Mesothelial cell of epicardium (in vitro differentiated cells): ENCODE measurements around the gene DUSP9. TPM values are rescaled to one million over a fixed set of nuclear protein-coding genes. Genes with fewer than 3 reads are reported as not detected.

Source experiments
- DNase-seq, 2 experiments: peaks; one replicate each; pipeline ENCODE4 v3.0.0; 2021; ENCODE audit warnings: low spot score in 2 of 2; ENCODE audit not compliant: unreplicated experiment in 2 of 2
- H3K27ac Mint-ChIP-seq: 2 replicates; pipeline ENCODE4 v1.8.0; 2021; ENCODE audit warnings: mixed read lengths
- H3K27me3 Mint-ChIP-seq: 2 replicates; pipeline ENCODE4 v1.8.0; 2021; ENCODE audit warnings: low read depth, mixed read lengths
- H3K36me3 Mint-ChIP-seq: 2 replicates; pipeline ENCODE4 v1.8.0; 2021; ENCODE audit warnings: mixed read lengths
- H3K4me1 Mint-ChIP-seq: 2 replicates; pipeline ENCODE4 v1.8.0; 2021; ENCODE audit warnings: mixed read lengths
- H3K4me3 Mint-ChIP-seq: 2 replicates; pipeline ENCODE4 v1.8.0; 2021; ENCODE audit warnings: mild to moderate bottlenecking, moderate library complexity, mixed read lengths
- H3K9me3 Mint-ChIP-seq: 2 replicates; pipeline ENCODE4 v1.8.0; 2021; ENCODE audit warnings: mixed read lengths
- CTCF ChIP-seq: fragments of 200-600 bp; sonication (generic); IDR thresholded peaks from one replicate; pipeline ENCODE4 v1.5.0; 2021; ENCODE audit warnings: antibody characterized with exemption; ENCODE audit not compliant: unreplicated experiment
- total RNA-seq: library from RNA; stranded (reverse); gene quantifications from 3 replicates; pipeline ENCODE4 v1.2.1, GENCODE V29; 2021

DUSP9 gene
- total RNA-seq, 1 donor from 2014 or later, result 3.7 TPM

- TF ChIP-seq CTCF, result no peak
- Mint-ChIP-seq H3K9me3 (peaks cover 6% of the 10 kb centered on the region), H3K36me3 (no peaks in the 10 kb centered on the region), H3K4me3 (no peak overlapping the region), H3K27me3 (peaks cover 23% of the 10 kb centered on the region), H3K27ac (no peak overlapping the region), H3K4me1 (peaks cover 19% of the 10 kb centered on the region)
- no peak for DNase-seq
These were observed 10.3 kb upstream of the DUSP9 start for GRCh38 chrX:153636716-153637115.

GRCh38 chrX:153637121-153638040 is 9.6 kb upstream of the DUSP9 start:
- Mint-ChIP-seq H3K9me3 (peaks cover 3% of the 10 kb centered on the region), H3K36me3 (no peaks in the 10 kb centered on the region), H3K27ac (no peak overlapping the region), H3K4me3 (no peak overlapping the region), H3K4me1 (peaks cover 19% of the 10 kb centered on the region), H3K27me3 (peaks cover 24% of the 10 kb centered on the region)
- DNase-seq, result no peak
- no peak for TF ChIP-seq CTCF

GRCh38 chrX:153638041-153638371 is 9.0 kb upstream of the DUSP9 start:
- peaks cover 29% of the 10 kb centered on the region for H3K27me3 Mint-ChIP-seq
- peaks cover 3% of the 10 kb centered on the region for H3K9me3 Mint-ChIP-seq
- TF ChIP-seq CTCF, result no peak
- no peak overlapping the region for H3K27ac Mint-ChIP-seq
- peaks cover 23% of the 10 kb centered on the region for H3K4me1 Mint-ChIP-seq
- no peak for DNase-seq
- no peak overlapping the region for H3K4me3 Mint-ChIP-seq
- no peaks in the 10 kb centered on the region for H3K36me3 Mint-ChIP-seq

GRCh38 chrX:153638436-153639176 is 8.4 kb upstream of the DUSP9 start:
- Mint-ChIP-seq H3K4me3 (no peak overlapping the region), H3K36me3 (no peaks in the 10 kb centered on the region), H3K4me1 (peaks cover 23% of the 10 kb centered on the region), H3K27me3 (peaks cover 35% of the 10 kb centered on the region), H3K27ac (no peak overlapping the region), H3K9me3 (peaks cover 3% of the 10 kb centered on the region)
- no peak for TF ChIP-seq CTCF
- DNase-seq, result no peak

- Mint-ChIP-seq H3K4me3 (no peak overlapping the region), H3K9me3 (peaks cover 3% of the 10 kb centered on the region), H3K27ac (no peak overlapping the region), H3K36me3 (no peaks in the 10 kb centered on the region), H3K27me3 (peaks cover 39% of the 10 kb centered on the region), H3K4me1 (peaks cover 23% of the 10 kb centered on the region)
- no peak for TF ChIP-seq CTCF
- DNase-seq, result no peak
These were observed 7.6 kb upstream of the DUSP9 start for GRCh38 chrX:153639177-153640044.
